GM12864 (cell line): ENCODE data around the gene FKBP6.

ENCODE experiments used
- DNase-seq: peaks from one replicate; pipeline ENCODE4 v3.0.0-alpha.2; 2011; ENCODE audit warnings: low read depth
- H3K4me3 ChIP-seq: 2 replicates; pipeline ENCODE4 v1.5.1; 2011; ENCODE audit warnings: mild to moderate bottlenecking, low read depth, low read length, control low read depth
- TF ChIP-seq, protein P1 (sequence below): IDR thresholded peaks from 2 replicates; pipeline ENCODE4 v1.5.1; 2011; ENCODE audit warnings: low read depth, mild to moderate bottlenecking, moderate library complexity, low read length, control low read depth, inconsistent platforms; ENCODE audit errors: missing control alignments

FKBP6 gene

GRCh38 chr7:73382934-73383503, 55.1 kb downstream of the FKBP6 start:
- TF ChIP-seq, protein P1, sequence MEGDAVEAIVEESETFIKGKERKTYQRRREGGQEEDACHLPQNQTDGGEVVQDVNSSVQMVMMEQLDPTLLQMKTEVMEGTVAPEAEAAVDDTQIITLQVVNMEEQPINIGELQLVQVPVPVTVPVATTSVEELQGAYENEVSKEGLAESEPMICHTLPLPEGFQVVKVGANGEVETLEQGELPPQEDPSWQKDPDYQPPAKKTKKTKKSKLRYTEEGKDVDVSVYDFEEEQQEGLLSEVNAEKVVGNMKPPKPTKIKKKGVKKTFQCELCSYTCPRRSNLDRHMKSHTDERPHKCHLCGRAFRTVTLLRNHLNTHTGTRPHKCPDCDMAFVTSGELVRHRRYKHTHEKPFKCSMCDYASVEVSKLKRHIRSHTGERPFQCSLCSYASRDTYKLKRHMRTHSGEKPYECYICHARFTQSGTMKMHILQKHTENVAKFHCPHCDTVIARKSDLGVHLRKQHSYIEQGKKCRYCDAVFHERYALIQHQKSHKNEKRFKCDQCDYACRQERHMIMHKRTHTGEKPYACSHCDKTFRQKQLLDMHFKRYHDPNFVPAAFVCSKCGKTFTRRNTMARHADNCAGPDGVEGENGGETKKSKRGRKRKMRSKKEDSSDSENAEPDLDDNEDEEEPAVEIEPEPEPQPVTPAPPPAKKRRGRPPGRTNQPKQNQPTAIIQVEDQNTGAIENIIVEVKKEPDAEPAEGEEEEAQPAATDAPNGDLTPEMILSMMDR: no peak
- DNase-seq: no peak
- no peak overlapping the region for H3K4me3 ChIP-seq

GRCh38 chr7:73387221-73387828, 59.4 kb downstream of the FKBP6 start:
- TF ChIP-seq, protein P1: no peak
- H3K4me3 ChIP-seq: no peak overlapping the region
- DNase-seq: no peak

DNA sequence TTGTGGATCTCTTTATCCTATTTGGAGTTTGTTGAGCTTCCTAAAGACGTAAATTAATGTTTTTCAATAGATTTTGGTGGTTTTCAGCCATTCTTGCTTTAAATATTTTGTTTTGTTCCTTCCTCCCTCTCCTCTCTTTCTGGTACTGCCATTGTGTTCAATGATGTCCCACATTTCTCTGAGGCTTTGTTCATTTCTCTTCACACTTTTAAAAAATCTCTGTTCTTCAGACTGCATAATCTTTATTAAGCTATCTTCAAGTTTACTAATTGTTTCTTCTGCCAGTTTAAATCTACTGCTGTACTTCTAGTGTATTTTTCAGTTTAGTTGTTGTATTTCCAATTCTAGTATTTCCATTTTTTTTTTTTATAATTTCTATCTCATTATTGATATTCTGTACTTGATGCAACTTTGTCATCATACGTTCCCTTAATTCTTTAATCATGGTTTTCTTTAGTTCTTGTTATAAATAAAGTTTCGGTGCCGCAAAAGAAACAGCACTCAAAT, 60.0 kb downstream of the FKBP6 start:
- no peak overlapping the region for H3K4me3 ChIP-seq
- no peak for DNase-seq
- TF ChIP-seq, protein P1: no peak

DNA sequence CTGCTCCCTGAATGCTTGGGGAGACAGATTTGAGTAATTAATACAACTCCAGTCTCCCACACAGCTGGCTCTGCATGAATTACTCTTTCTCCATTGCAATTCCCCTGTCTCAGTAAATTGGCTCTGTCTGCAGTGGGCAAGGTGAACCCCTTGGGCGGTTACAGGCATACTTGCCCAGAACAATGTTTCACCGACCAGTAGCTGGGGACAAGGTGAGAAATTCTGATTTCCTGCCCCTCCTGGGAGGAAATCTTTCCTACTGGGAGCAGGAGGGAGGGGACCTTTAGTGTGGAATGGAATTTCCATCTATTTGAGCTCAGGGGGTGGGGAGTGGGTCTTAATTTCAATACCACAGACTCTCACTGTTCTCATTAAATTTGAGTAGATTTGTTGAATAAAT, 63.4 kb downstream of the FKBP6 start:
- no peak overlapping the region for H3K4me3 ChIP-seq
- TF ChIP-seq, protein P1: no peak
- no peak for DNase-seq

GRCh38 chr7:73394422-73394821, 66.5 kb downstream of the FKBP6 start:
- no peak overlapping the region for H3K4me3 ChIP-seq
- TF ChIP-seq, protein P1: no peak
- DNase-seq: no peak

DNA sequence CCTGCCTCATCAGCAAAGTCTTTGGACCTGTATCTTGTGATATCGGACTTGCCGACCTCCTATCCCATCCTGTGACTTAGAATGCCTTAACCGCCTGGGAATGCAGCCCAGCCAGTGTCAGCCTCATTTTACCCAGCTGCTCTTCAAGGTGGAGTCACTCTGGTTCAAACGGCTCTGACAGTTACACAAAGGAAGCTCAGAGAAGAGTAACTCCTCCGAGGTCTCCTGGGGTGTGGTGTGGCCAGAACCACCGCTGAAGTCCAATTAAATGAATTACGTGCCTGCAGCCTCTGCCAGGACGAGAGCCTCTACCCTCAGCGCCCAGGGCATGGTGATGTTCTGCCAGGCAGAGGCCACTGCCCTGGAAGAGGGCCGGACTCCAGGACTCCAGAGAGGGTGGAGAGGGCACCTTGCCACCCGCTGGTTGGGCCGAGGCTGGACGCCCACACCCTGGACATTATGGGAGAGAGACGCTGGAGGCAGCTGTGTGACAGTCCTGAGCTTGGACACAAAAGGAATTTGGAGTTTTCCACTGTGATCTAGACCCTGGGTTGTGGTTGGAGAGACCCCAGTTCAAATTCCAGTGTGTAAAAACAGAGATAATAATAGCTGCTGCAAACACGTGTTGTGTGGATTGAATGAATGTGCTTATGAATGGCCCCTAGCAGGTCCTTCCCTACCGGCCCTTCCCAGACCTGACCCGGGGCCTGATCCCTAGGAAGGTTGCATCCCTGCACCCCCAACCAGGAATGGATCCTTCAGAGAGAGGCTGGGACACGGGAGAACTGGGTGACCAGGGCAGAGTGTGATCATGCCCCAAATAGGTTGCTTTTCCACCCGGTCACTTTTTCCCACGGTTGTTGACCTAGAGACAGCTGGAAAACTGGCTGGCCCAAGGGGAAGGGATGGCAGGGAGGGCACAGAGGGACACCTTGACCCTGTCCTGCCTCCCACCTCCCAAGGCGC, 67.9 kb downstream of the FKBP6 start:
- TF ChIP-seq, protein P1: no peak
- no peak overlapping the region for H3K4me3 ChIP-seq
- DNase-seq: no peak
